ENCODE measurements around the gene MAMLD1.

DNA sequence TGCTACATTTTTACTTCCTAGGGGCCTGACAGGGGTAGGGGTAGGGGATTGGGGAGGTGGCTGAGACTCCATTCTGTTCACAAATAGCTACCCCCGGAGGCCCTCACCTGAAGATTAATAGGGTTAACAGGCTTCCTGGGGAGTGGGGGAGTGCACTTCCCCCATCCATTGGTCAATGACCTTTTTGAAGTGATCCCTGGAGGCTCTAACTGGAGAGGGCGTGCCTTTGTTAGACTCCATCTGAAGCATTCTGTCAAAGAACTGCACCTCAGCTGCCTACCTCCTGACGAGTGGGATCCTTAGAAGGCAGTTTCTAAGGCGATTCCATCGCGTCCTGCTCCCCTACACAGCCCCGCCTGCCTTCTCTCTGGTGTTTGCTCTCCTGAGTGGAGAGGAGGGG is 195.3 kb downstream of the MAMLD1 start:
- TF ChIP-seq POLR2A (IDR thresholded peaks at IDR 0.05; ENCODE audit: low read depth, low read length) (no peak), POLR2AphosphoS5 (IDR thresholded peaks at IDR 0.05; ENCODE audit: low read depth, low read length) (no peak), TAF1 (IDR thresholded peaks at IDR 0.05; ENCODE audit: low read depth, low read length) (no peak), SPI1 (IDR thresholded peaks at IDR 0.05; ENCODE audit: low read depth, low read length) (no peak), PAX5 (IDR thresholded peaks at IDR 0.05; ENCODE audit: insufficient read depth, low read length, severe bottlenecking) (no peak), POU2F2 (IDR thresholded peaks at IDR 0.05; ENCODE audit: low read depth, low read length) (no peak)
